Measurements from ENCODE around the gene RRAD. TPM values are rescaled to one million over a fixed set of nuclear protein-coding genes. Genes with fewer than 3 reads are reported as not detected.

RRAD gene
- total and polyA plus RNA-seq, 4 donors, result 31.8 to 42.3 (median 35.7) TPM

GRCh38 chr16:66881014-66881417, 44.3 kb downstream of the RRAD start:
- no peak for TF ChIP-seq CTCF (IDR thresholded peaks at IDR 0.05; ENCODE audit: control extremely low read depth, extremely low read depth)
- 3 to 4% methylated on average over 23 of the region's 23 CpGs for whole genome bisulfite sequencing, 2 donors
- Histone ChIP-seq H3K4me3 (peak overlapping the region; percentile 91), H3K27ac (ENCODE audit: low read depth in 1 of 2, low read length in 1 of 2) (peak overlapping the region; percentile 56 to 87), H3K9ac (ENCODE audit: insufficient read depth in 1 of 2, low read length in 2 of 2) (peak overlapping the region; percentile 5 to 46), H3K36me3 (ENCODE audit: control insufficient read depth in 4 of 4, insufficient read depth in 4 of 4, low read length in 4 of 4) (peaks cover 0 to 17% (median 12%) of the 10 kb centered on the region in 4 donors), H3K9me3 (ENCODE audit: control insufficient read depth in 4 of 4, insufficient read depth in 3 of 4, low read length in 3 of 4) (no peaks in the 10 kb centered on the region), H3K4me1 (ENCODE audit: control insufficient read depth in 5 of 5, insufficient read depth in 5 of 5, low read length in 5 of 5) (peaks cover 0 to 10% (median 3%) of the 10 kb centered on the region in 5 donors), H3K27me3 (ENCODE audit: control insufficient read depth in 3 of 3, insufficient read depth in 3 of 3, low read length in 2 of 3) (no peaks in the 10 kb centered on the region)
- DNase-seq (peak in 2 of 3 donors; percentile 9 to 13), ATAC-seq (ENCODE audit: insufficient read depth, low FRiP score) (peak; percentile 10)

GRCh38 chr16:66880288-66881013, 44.9 kb downstream of the RRAD start, which contains the start of gene PDP2:
TSS of gene PDP2 (plus strand) at chr16:66880515. CDS start at chr16:66884285, 3,770 bp downstream.
- 0% methylated on average over 52 to 58 of the region's 58 CpGs for WGBS, 2 donors
- no peak for TF ChIP-seq CTCF (IDR thresholded peaks at IDR 0.05; ENCODE audit: control extremely low read depth, extremely low read depth)
- ATAC-seq (ENCODE audit: insufficient read depth, low FRiP score) (peak; percentile 94), DNase-seq (peak; percentile 94 to 96 (median 96))
- Histone ChIP-seq H3K9me3 (ENCODE audit: control insufficient read depth in 4 of 4, insufficient read depth in 3 of 4, low read length in 3 of 4) (no peaks in the 10 kb centered on the region), H3K27me3 (ENCODE audit: control insufficient read depth in 3 of 3, insufficient read depth in 3 of 3, low read length in 2 of 3) (no peaks in the 10 kb centered on the region), H3K36me3 (ENCODE audit: control insufficient read depth in 4 of 4, insufficient read depth in 4 of 4, low read length in 4 of 4) (peaks cover 0 to 14% (median 9%) of the 10 kb centered on the region in 4 donors), H3K4me3 (peak within 1 kb of the TSS; percentile 91), H3K4me1 (ENCODE audit: control insufficient read depth in 5 of 5, insufficient read depth in 5 of 5, low read length in 5 of 5) (peaks cover 0 to 10% (median 3%) of the 10 kb centered on the region in 5 donors), H3K9ac (ENCODE audit: insufficient read depth in 1 of 2, low read length in 2 of 2) (peak within 1 kb of the TSS; percentile 5 to 80), H3K27ac (ENCODE audit: low read depth in 1 of 2, low read length in 1 of 2) (peak within 1 kb of the TSS; percentile 56 to 87)

GRCh38 chr16:66878067-66878466, 47.3 kb downstream of the RRAD start:
- Histone ChIP-seq H3K4me1 (ENCODE audit: control insufficient read depth in 5 of 5, insufficient read depth in 5 of 5, low read length in 5 of 5) (peaks cover 0 to 12% (median 3%) of the 10 kb centered on the region in 5 donors), H3K9me3 (ENCODE audit: control insufficient read depth in 4 of 4, insufficient read depth in 3 of 4, low read length in 3 of 4) (no peaks in the 10 kb centered on the region), H3K27ac (ENCODE audit: low read depth in 1 of 2, low read length in 1 of 2) (no peak overlapping the region), H3K9ac (ENCODE audit: insufficient read depth in 1 of 2, low read length in 2 of 2) (no peak overlapping the region), H3K4me3 (no peak overlapping the region), H3K27me3 (ENCODE audit: control insufficient read depth in 3 of 3, insufficient read depth in 3 of 3, low read length in 2 of 3) (no peaks in the 10 kb centered on the region), H3K36me3 (ENCODE audit: control insufficient read depth in 4 of 4, insufficient read depth in 4 of 4, low read length in 4 of 4) (no peaks in the 10 kb centered on the region)
- DNase-seq (no peak), ATAC-seq (ENCODE audit: insufficient read depth, low FRiP score) (no peak)
- no peak for TF ChIP-seq CTCF (IDR thresholded peaks at IDR 0.05; ENCODE audit: control extremely low read depth, extremely low read depth)
- WGBS, 2 donors, result 34 to 42% methylated on average over 5 of the region's 5 CpGs
